Effector memory CD8-positive, alpha-beta T cell (primary cell): ENCODE data around the gene CASKIN2.

ENCODE experiments used
- ATAC-seq: fragments of 150-1000 bp; cut with Tn5 transposase; replicated peaks from 2 replicates; pipeline ENCODE4 v1.10.0; 2021; ENCODE audit warnings: mild to moderate bottlenecking, moderate library complexity
- DNase-seq, 3 experiments: peaks; one replicate each; pipeline ENCODE4 v3.0.0; 2021
- H3K27ac Mint-ChIP-seq, 2 donors: one replicate each; pipeline ENCODE4 v1.8.0; 2022; ENCODE audit warnings: mild to moderate bottlenecking in 2 of 2, mixed read lengths in 2 of 2, moderate library complexity in 2 of 2
- H3K27me3 Mint-ChIP-seq, 2 donors: one replicate each; pipeline ENCODE4 v1.8.0; 2022; ENCODE audit warnings: mixed read lengths in 2 of 2
- H3K36me3 Mint-ChIP-seq: one replicate; pipeline ENCODE4 v1.8.0; 2022; ENCODE audit warnings: mild to moderate bottlenecking, moderate library complexity, mixed read lengths; ENCODE audit not compliant: insufficient read depth
- H3K4me1 Mint-ChIP-seq, 2 donors: one replicate each; pipeline ENCODE4 v1.8.0; 2022; ENCODE audit warnings: low read depth in 2 of 2, mixed read lengths in 2 of 2
- H3K4me3 Mint-ChIP-seq, 2 donors: one replicate each; pipeline ENCODE4 v1.8.0; 2022; ENCODE audit warnings: mild to moderate bottlenecking in 2 of 2, mixed read lengths in 2 of 2, moderate library complexity in 2 of 2
- H3K9me3 Mint-ChIP-seq, 2 donors: one replicate each; pipeline ENCODE4 v1.8.0; 2022; ENCODE audit warnings: mixed read lengths in 2 of 2

The CASKIN2 gene

DNA sequence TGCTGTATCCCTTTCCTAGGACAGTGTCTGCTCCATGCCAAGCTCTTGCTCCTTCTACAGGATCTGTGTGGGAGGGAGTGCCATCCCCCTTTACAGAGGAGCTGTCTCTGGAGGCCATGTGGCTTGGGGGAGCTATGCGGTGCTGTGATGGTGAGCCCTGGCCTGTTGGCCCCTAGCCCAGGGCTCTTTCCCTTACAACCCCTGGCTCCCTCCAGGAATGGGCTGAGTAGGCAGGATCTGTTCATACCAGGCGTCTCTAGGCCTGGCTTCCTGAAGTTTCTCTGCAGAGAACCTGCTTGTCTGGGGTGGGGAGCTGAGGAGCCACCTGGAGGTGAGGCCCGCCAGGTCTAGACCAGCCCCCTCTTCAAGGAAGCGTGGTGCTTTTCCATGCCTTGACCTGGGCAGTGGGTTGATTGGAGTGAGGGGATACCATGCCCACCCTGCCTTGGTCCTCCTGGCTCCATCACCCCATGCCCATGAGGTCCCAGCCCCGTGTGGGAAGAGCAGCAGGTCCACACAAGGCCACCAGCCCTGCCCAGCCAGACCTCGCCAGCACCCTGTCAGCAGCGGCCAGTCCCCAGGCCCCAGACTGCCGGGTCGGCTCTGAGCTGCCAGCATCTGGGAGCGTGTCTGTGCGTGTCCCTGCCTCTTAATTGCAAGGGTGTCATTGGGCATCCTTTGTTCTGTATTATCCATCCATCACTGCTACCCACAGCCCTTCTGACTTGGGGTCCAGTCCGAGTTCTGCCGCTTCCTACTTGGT is 24.8 kb upstream of the CASKIN2 start:
- Mint-ChIP-seq H3K36me3 (peaks cover 7% of the 10 kb centered on the region), H3K27ac (no peak overlapping the region), H3K9me3 (no peaks in the 10 kb centered on the region), H3K4me3 (no peak overlapping the region), H3K4me1 (peaks cover 17 to 28% of the 10 kb centered on the region in 2 donors), H3K27me3 (no peaks in the 10 kb centered on the region)
- ATAC-seq (no peak), DNase-seq (no peak)

DNA sequence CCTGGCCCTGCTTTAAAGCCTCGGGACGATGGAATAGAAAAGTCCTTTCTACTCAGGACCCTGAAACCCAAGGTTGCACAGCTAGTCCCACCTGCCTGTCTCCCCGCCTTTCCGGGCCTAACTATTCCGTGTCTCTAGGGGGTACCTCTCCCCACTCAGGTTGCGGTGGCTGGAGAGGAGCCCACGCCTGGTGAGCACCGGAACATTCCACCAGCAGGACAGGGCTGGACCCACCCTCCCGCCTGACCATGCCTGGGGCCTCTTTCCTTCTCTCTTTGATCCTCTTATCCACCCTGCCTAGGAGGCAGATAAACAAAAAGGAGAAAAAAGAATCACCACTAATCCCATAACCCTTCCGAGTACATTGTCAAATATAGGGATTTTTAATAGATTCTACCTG is 21.0 kb upstream of the CASKIN2 start:
- Mint-ChIP-seq H3K9me3 (no peaks in the 10 kb centered on the region), H3K27me3 (no peaks in the 10 kb centered on the region), H3K36me3 (peaks cover 15% of the 10 kb centered on the region), H3K4me1 (peaks cover 26 to 39% of the 10 kb centered on the region in 2 donors), H3K4me3 (no peak overlapping the region), H3K27ac (peak overlapping the region; percentile 93 to 98)
- ATAC-seq (no peak), DNase-seq (no peak)

DNA sequence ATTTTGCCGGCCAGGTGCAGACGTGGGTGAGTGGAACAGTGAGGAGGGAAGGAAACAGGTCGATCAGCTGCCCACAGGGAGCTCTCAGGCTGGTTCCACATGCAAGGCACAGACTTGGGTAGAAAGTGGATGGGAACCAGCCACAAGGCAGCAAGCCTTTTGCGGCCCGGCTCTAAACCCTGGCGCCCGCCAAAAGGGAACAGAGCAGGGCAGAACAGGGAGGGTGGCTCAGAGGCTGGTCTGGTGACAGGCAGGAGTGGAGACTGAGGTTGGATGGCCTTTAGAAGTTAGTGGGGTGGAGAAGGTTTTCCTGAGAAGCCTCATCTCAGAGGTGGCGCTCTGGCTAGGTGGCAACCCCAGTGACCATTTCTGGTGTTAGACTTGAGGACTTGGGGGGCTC is 20.5 kb upstream of the CASKIN2 start:
- peaks cover 15% of the 10 kb centered on the region for H3K36me3 Mint-ChIP-seq
- ATAC-seq (no peak), DNase-seq (no peak)
- H3K27ac Mint-ChIP-seq = peak overlapping the region; percentile 93 to 98
- H3K9me3 Mint-ChIP-seq = no peaks in the 10 kb centered on the region
- H3K27me3 Mint-ChIP-seq = no peaks in the 10 kb centered on the region
- H3K4me3 Mint-ChIP-seq = peak overlapping the region; percentile 68 to 85
- peaks cover 29 to 39% of the 10 kb centered on the region in 2 donors for H3K4me1 Mint-ChIP-seq

DNA sequence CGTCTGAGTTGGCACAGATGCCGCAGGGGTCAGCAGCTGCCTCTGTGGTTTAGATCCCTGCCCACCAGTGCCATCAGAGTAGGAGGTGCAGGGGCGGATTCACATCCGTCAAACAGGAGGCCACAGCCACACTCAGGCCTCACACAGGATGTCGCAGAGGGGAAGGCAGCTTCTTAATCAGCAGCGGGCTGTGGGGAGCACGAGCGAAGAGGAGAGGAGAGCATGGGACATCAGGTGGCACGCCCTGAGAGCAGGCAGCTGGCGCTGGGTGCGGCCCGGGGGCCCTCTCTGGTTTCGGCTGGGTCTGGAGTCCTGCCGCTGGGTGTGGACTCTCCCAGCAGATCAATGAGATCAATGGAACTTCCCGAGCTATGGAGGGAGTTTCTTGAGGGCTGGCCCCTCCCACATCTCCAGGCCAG is 19.8 kb upstream of the CASKIN2 start:
- H3K27ac Mint-ChIP-seq = peak overlapping the region; percentile 93 to 98
- H3K4me1 Mint-ChIP-seq = peaks cover 34 to 36% of the 10 kb centered on the region in 2 donors
- DNase-seq = peak; percentile 67 to 73 (median 70)
- H3K9me3 Mint-ChIP-seq = no peaks in the 10 kb centered on the region
- H3K4me3 Mint-ChIP-seq = peak overlapping the region; percentile 68 to 85
- peak; percentile 98 for ATAC-seq
- H3K36me3 Mint-ChIP-seq = peaks cover 15% of the 10 kb centered on the region
- H3K27me3 Mint-ChIP-seq = no peaks in the 10 kb centered on the region

DNA sequence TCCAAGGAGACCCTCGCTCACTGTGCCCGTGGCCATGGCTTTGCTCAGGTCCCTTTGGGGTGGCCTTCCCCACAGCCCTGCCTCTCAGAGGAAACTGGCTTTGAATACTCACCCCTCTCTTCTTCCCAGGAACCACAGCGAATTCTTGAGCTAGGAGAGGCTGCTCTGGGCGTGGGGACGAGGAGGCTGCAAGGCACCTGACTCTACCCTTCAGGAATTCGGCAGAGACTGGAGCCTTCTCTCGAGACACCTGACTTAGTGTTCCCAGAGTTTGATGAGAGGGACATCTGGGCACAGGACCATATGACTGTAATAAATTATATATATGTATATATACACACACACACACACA is 16.4 kb upstream of the CASKIN2 start:
- Mint-ChIP-seq H3K9me3 (no peaks in the 10 kb centered on the region), H3K36me3 (peaks cover 16% of the 10 kb centered on the region), H3K4me1 (peaks cover 36 to 42% of the 10 kb centered on the region in 2 donors), H3K27ac (peak overlapping the region in 1 of 2 donors; percentile 59), H3K4me3 (no peak overlapping the region), H3K27me3 (no peaks in the 10 kb centered on the region)
- DNase-seq (no peak), ATAC-seq (no peak)

DNA sequence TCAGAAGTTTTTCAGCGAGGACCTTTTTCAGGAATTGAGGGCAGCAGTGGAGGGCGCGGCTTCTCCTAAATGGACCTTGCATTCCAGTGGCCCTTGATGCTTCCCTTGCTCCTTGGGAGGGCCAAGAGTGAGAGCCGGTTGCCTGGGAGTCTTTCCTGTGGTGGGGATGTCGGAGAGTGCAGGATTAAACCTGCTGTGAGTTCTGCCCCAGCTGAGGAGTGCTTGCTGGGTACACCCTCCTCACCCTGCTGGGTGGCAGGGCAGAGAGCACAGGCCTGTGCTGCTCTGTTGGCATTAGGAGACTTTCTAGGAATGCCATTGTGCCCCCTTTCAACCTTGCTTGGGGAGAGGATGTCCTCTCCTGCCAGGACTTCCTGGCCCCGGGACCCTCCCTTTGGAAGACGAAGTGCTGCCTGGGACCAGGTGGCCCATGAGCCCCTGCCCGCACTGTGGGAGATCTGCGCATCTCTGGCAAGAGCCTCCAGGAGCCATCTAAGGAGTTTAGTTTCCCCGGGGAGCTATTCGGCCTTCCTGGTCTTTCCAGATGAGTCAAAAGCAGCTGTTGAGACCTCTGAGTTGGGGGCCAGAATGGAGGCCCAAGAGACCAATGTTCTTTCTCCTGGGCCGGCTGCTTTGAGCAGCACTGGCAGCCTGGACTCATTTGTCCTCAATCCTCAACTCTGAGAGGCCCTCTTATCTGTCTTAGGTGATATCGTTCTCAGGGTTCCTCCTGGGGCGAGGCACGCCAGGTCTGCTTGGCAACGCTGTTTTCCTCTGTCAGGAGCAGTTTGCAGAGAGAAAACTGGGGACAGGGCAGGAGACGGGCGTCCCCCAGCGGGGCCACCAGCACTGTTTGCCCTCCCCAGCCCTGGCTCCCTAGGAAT is 15.7 kb upstream of the CASKIN2 start:
- no peaks in the 10 kb centered on the region for H3K9me3 Mint-ChIP-seq
- peaks cover 38 to 44% of the 10 kb centered on the region in 2 donors for H3K4me1 Mint-ChIP-seq
- H3K36me3 Mint-ChIP-seq = peaks cover 16% of the 10 kb centered on the region
- DNase-seq = no peak
- ATAC-seq = no peak
- H3K4me3 Mint-ChIP-seq = no peak overlapping the region
- H3K27ac Mint-ChIP-seq = peak overlapping the region in 1 of 2 donors; percentile 59
- H3K27me3 Mint-ChIP-seq = no peaks in the 10 kb centered on the region

DNA sequence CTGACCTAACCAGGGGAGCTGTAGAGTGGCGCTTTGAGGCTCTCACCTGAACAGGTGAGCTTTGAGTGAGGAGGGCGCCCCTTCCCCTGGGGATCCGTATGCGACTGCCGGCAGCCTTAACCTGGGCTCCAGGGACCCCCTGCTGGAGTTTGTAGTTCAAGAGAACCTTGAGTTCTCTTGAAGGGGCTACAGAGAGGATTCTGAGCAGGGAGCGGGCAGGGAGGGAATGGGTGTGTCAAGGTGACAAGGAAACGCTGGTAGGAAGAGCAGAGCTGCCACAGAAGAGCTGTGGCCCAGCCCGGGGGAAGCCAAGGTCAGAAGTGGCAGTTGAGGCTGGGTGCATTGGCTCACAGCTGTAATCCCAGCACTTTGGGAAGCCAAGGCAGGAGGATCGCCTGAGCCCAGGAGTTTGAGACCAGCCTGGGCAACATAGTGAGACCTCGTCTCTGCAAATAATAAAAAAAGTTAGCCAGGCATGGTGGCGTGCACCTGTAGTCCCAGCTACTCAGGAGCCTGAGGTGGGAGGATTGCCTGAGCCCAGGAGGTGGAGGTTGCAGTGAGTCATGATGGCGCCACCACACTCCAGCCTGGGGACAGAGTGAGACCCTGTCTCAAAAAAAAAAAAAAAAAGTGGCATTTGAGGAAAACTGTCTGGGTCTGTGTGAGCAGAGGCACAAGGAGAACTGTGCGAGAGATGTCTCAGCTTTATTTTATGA is 11.4 kb upstream of the CASKIN2 start:
- H3K9me3 Mint-ChIP-seq = no peaks in the 10 kb centered on the region
- H3K27me3 Mint-ChIP-seq = no peaks in the 10 kb centered on the region
- peak overlapping the region; percentile 83 to 88 for H3K4me3 Mint-ChIP-seq
- no peak for ATAC-seq
- H3K4me1 Mint-ChIP-seq = peaks cover 18 to 21% of the 10 kb centered on the region in 2 donors
- H3K27ac Mint-ChIP-seq = peak overlapping the region; percentile 41 to 85
- no peak for DNase-seq
- H3K36me3 Mint-ChIP-seq = peaks cover 16% of the 10 kb centered on the region

DNA sequence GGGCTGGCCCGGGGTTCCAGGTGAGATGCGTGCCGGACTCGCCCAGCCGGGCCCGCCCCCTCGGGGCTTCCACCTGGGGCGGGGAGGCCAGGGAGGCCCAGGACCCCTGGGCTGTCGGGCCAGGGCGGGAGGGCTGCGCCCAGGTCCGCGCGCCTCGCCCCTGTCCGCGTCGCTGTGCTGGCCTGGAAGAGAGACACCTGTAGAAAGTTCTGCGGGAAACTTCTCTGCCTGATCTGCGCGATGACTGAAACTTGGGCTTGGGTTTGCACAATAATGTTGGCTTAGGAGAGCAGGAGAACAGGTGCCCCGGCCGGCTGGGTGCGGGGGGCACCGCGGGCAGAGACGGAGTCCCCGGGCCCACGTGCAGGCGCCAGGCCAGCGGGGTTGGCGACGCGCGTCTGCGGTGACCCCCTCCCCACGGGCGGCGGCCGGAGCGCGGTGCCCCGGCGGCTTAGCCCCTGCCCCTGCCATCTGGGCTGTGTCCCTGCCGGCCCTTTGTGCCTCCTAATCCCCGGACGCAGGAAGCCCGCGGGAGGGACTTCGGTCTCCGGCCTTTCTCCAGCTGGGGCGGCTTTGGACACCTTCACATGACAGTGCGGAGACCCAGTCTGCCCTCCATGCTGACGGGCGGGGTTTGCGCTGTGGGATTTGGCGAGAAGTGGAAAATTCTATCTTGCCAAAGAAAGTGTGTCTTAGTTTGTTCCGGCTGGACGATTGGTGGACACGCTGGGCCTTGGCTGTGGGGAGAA is 10.6 kb upstream of the CASKIN2 start:
- peak; percentile 18 for ATAC-seq
- Mint-ChIP-seq H3K36me3 (peaks cover 21% of the 10 kb centered on the region), H3K9me3 (no peaks in the 10 kb centered on the region), H3K27ac (peak overlapping the region in 1 of 2 donors; percentile 85), H3K27me3 (no peaks in the 10 kb centered on the region), H3K4me1 (peaks cover 16 to 21% of the 10 kb centered on the region in 2 donors), H3K4me3 (peak overlapping the region; percentile 83 to 88)
- no peak for DNase-seq

DNA sequence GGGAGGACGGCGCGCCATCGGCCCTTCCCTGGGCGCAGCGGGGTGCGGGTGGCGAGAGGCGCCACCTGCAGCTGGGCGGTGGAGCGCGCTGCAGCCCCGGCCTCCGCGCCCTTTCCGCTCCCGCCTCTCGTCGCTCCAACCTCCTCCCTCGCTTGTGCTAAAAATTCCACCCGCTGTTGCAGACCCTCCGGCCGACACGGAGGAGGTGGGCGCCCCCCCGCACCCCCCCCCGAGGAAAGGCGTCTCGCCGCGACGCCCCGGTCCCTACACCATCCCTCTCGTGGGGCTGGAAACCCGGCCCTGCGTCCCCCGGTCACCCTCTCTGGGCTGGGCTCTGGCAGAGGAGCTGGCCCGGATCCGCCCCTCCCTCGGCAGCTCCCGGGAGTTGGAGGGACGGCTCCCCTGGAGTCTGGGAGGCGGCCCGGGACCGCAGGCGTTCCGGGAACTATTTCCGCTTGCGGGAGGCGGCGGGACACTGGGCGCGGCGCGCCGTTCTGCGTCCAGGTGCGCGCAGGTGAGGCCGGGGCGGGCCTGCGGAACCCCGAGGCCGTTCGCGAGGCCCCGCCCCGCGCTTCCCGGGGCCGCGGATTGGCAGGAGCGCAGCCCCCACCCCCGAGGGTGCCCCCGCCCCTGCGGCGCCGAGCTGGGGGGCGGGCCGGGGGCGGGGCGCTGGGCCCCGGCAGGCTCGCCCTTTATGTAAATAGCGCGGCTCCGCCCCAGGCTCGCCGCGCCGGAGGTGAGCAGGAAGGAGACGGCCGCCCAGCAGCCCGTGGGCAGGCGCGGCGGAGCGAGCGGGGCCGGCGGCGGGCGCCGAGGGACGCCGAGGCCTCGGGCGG is 9.9 kb upstream of the CASKIN2 start, which contains the start of gene LLGL2:
Gene LLGL2 (plus strand): TSS at position 728 of the 836 bp plus-strand sequence. CDS start 17,730 bp downstream, outside the sequence.
- peak within 1 kb of the TSS; percentile 83 to 88 for H3K4me3 Mint-ChIP-seq
- no peaks in the 10 kb centered on the region for H3K9me3 Mint-ChIP-seq
- H3K4me1 Mint-ChIP-seq = peaks cover 10 to 21% of the 10 kb centered on the region in 2 donors
- H3K27me3 Mint-ChIP-seq = no peaks in the 10 kb centered on the region
- H3K36me3 Mint-ChIP-seq = peaks cover 29% of the 10 kb centered on the region
- DNase-seq (peak; percentile 73 to 83 (median 75)), ATAC-seq (peak; percentile 90)
- peak within 1 kb of the TSS; percentile 41 to 85 for H3K27ac Mint-ChIP-seq

DNA sequence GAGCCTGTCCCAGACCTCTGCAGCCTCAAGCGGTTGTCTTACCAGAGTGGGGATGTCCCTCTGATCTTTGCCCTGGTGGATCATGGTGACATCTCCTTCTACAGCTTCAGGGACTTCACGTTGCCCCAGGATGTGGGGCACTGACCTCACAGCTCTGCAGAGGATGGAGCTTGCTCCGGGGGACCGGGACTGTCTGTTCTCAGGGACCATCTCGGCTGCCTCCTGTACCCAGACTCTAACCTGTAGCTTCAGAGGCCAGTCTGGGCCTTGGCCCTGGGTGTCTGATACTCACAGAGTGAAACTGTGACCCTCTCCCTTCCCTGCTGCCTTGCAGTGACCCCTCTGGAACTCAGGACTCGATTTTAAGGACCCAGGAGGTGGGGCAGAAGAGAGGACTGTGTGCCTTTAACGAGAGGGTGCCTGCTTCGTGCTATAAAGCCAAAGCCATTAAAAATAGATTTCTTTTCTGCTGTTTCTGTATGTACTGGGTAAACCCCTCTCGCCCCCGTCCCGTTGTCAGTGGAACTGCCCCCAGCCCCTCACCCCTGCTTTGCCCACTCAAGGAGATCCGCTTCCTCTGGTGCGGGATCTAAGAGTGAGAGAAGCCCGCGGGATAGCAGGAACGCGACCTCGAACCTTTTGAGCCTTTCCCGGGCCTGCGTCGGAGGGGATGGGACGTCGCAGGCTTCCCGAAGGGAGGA is 9.1 kb upstream of the CASKIN2 start:
- ATAC-seq (no peak), DNase-seq (no peak)
- H3K4me3 Mint-ChIP-seq = peak overlapping the region; percentile 83 to 88
- peaks cover 10 to 17% of the 10 kb centered on the region in 2 donors for H3K4me1 Mint-ChIP-seq
- no peaks in the 10 kb centered on the region for H3K9me3 Mint-ChIP-seq
- no peaks in the 10 kb centered on the region for H3K27me3 Mint-ChIP-seq
- H3K36me3 Mint-ChIP-seq = peaks cover 37% of the 10 kb centered on the region
- no peak overlapping the region for H3K27ac Mint-ChIP-seq

DNA sequence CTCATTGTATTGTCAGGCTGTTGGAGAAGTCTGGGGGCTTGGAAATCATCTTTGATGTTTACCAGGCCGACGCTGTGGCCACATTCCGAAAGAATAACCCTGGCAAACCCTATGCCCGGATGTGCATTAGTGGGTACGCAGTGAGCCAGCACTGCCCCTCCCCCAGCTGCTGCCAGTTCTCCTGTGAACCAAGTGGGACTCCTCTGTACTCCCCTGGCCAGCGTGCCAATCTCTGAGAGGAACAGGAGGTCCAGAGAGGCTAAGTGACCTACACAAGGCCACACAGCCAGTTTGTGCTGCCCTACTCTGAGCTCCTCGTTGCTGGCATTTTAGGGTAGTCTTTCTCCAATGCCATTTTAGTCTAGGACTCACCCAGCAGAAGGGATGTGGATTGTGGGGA is 8.3 kb upstream of the CASKIN2 start:
- Mint-ChIP-seq H3K27me3 (no peaks in the 10 kb centered on the region), H3K4me1 (peaks cover 11 to 21% of the 10 kb centered on the region in 2 donors), H3K9me3 (no peaks in the 10 kb centered on the region), H3K36me3 (peaks cover 42% of the 10 kb centered on the region), H3K4me3 (peak overlapping the region in 1 of 2 donors; percentile 88), H3K27ac (no peak overlapping the region)
- DNase-seq (no peak), ATAC-seq (no peak)
